K562 (cell line): ENCODE results near the gene KLHL22. TPM values are rescaled to one million over a fixed set of nuclear protein-coding genes. Genes with fewer than 3 reads are reported as not detected.
"Not testable (repeated sequence)": the region's sequence is repeated elsewhere in the genome, so short reads cannot be mapped to it uniquely, and the experiment has no call there.

ENCODE experiments used
- ATF1 ChIP-seq, 2 experiments: fragments of 450-650 bp in 1 of 2; IDR thresholded peaks; 2 replicates each; pipeline ENCODE4 v1.6.1; 2016; ENCODE audit warnings: missing compliant biosample characterization in 1 of 2, missing genetic modification characterization in 1 of 2
- PBX2 ChIP-seq, 2 experiments: IDR thresholded peaks in 1 of 2; conservative IDR thresholded peaks in 1 of 2; 2 replicates each; pipeline ENCODE4 v1.6.1; 2016; ENCODE audit warnings: low read depth in 2 of 2, mild to moderate bottlenecking in 1 of 2, missing compliant biosample characterization in 1 of 2, missing genetic modification characterization in 1 of 2, moderate library complexity in 1 of 2
- POLR2B ChIP-seq: fragments of 450-650 bp; IDR thresholded peaks from 2 replicates; pipeline ENCODE4 v1.6.1; 2018; ENCODE audit warnings: low read depth; ENCODE audit not compliant: partially characterized antibody
- RERE ChIP-seq: sonication (generic); formaldehyde crosslinking; IDR thresholded peaks from 2 replicates; pipeline ENCODE4 v1.8.0; 2023; ENCODE audit warnings: missing genetic modification reagents, mild to moderate bottlenecking, borderline replicate concordance
- TSC22D4 ChIP-seq: fragments of 450-650 bp; IDR thresholded peaks from 2 replicates; pipeline ENCODE4 v1.6.1; 2016; ENCODE audit warnings: missing genetic modification characterization, missing biosample characterization, control low read depth
- ZC3H4 ChIP-seq: sonication (generic); formaldehyde crosslinking; IDR thresholded peaks from 2 replicates; pipeline ENCODE4 v1.9.0; 2021; ENCODE audit warnings: missing genetic modification reagents, borderline replicate concordance
- ZNF124 ChIP-seq: sonication (generic); formaldehyde crosslinking; IDR thresholded peaks from 2 replicates; pipeline ENCODE4 v1.8.1; 2022; ENCODE audit warnings: missing genetic modification reagents
- polyA plus RNA-seq, 8 experiments: library from polyadenylated mRNA; depleted of rRNA in 4 of 8; stranded (reverse) in 5 of 8; unstranded in 3 of 8; fragments of >200 nt; fragmentation: Nextera tagmentation in 2 of 8; fragmentation: Illumina TruSeq in 1 of 8; extraction: Ambion mirVana in 2 of 8; extraction: Trizol in 1 of 8; gene quantifications; 2 replicates each; pipeline versions ENCODE4 v1.2.1 to v1.2.3, GENCODE V29; 2011 to 2014; ENCODE audit warnings: inconsistent platforms in 1 of 8, missing spikeins in 1 of 8
- total RNA-seq, 7 experiments: library from RNA; depleted of rRNA in 6 of 7; stranded (reverse); fragments of >200 nt in 6 of 7; fragmentation: Illumina TruSeq in 2 of 7; extraction: Trizol in 2 of 7; gene quantifications; 2 replicates each; pipeline versions ENCODE4 v1.2.1 to v1.2.3, GENCODE V29; 2011 to 2021; ENCODE audit warnings: low replicate concordance in 1 of 7

KLHL22 gene
- total and polyA plus RNA-seq, 9 of the 15 experiments (the other 6 are each of a cell fraction or from before 2014, with no cell fraction given), result 1.3 to 25.6 (median 15.2) TPM

- TF ChIP-seq ATF1 (CRISPR knock-in tag; IDR thresholded peaks at IDR 0.05); PBX2 (tag; conservative IDR thresholded peaks at IDR 0.05; ENCODE audit: low read depth): not testable (repeated sequence)
- TF ChIP-seq ATF1 (tag; IDR thresholded peaks at IDR 0.05) (peak; percentile 37; the same call in 1 of the 2 replicates), ZC3H4 (CRISPR knock-in tag) (peak; percentile 47; the same call in 1 of the 2 replicates), PBX2 (CRISPR knock-in tag; IDR thresholded peaks at IDR 0.05; ENCODE audit: low read depth) (peak; percentile 24; the same call in 1 of the 2 replicates), POLR2B (peak; percentile 21), RERE (0 out of 2 replicates have a peak, but pooled peaks have one; percentile 73), TSC22D4 (tag) (peak; percentile 70; the same call in 1 of the 2 replicates), ZNF124 (CRISPR knock-in tag) (0 out of 2 replicates have a peak, but pooled peaks have one; percentile 33)
- TF ChIP-seq, all 486 proteins: peak for 28; not testable (repeated sequence) for 458
These were observed 44.3 kb downstream of the KLHL22 start (continued) for GRCh38 chr22:20451129-20451778.
